ENCODE measurements around the gene CHAT. TPM values are rescaled to one million over a fixed set of nuclear protein-coding genes. Genes with fewer than 3 reads are reported as not detected.

Gene CHAT
- total RNA-seq, 1 experiment from 2014 or later, result not detected

- Histone ChIP-seq H2AFZ (ENCODE audit: low read length) (no peak overlapping the region), H2AK5ac (ENCODE audit: insufficient read length, low read length) (no peak overlapping the region), H3K27ac (ENCODE audit: insufficient read length, low read depth, low read length) (no peak overlapping the region), H3T11ph (ENCODE audit: low read length) (no peak overlapping the region), H3K14ac (ENCODE audit: insufficient read depth, low read length) (no peak overlapping the region), H3K18ac (ENCODE audit: insufficient read length, low read depth, low read length) (no peak overlapping the region), H3K23me2 (ENCODE audit: insufficient read length, low read depth, low read length, poor library complexity, severe bottlenecking) (no peaks in the 10 kb centered on the region), H3K4me2 (ENCODE audit: insufficient read depth, insufficient read length, low read length) (no peak overlapping the region), H3K79me2 (ENCODE audit: insufficient read depth, low read length) (no peaks in the 10 kb centered on the region), H3K4ac (ENCODE audit: low read depth, low read length) (no peak overlapping the region), H3K27me3 (ENCODE audit: insufficient read depth, low read length) (no peaks in the 10 kb centered on the region; the same call in 1 of the 2 replicates), H3K9ac (ENCODE audit: extremely low read depth, insufficient read length, low read length) (no peak overlapping the region), H3K23ac (ENCODE audit: insufficient read length, low read depth, low read length) (no peak overlapping the region), H4K20me1 (ENCODE audit: control insufficient read depth, insufficient read depth, insufficient read length) (no peaks in the 10 kb centered on the region), H2BK15ac (ENCODE audit: low read depth, low read length) (no peak overlapping the region), H3K9me3 (ENCODE audit: control insufficient read depth, low read depth, low read length) (no peaks in the 10 kb centered on the region), H4K91ac (ENCODE audit: insufficient read length, low read depth, low read length) (no peak overlapping the region), H3K56ac (ENCODE audit: insufficient read length, low read depth, low read length) (no peak overlapping the region), H4K8ac (replicated peaks; ENCODE audit: insufficient read length, low read depth, low read length) (no peak overlapping the region), H2BK20ac (ENCODE audit: low read depth, low read length, poor library complexity, severe bottlenecking) (no peak overlapping the region), H4K5ac (ENCODE audit: insufficient read length, low read depth, low read length) (no peak overlapping the region), H2BK5ac (ENCODE audit: insufficient read length, low read length) (no peak overlapping the region), H3K79me1 (ENCODE audit: insufficient read depth, low read depth, low read length, poor library complexity, severe bottlenecking) (no peaks in the 10 kb centered on the region), H3K4me1 (ENCODE audit: insufficient read depth, low read length) (no peaks in the 10 kb centered on the region), H2BK12ac (ENCODE audit: insufficient read length, low read depth, low read length) (no peak overlapping the region), H2BK120ac (ENCODE audit: low read depth, low read length, poor library complexity, severe bottlenecking) (no peak overlapping the region)
- TF ChIP-seq CTCF (conservative IDR thresholded peaks at IDR 0.05), result peak; percentile 30; the same call in 2 of the 3 replicates
- Mint-ChIP-seq H3K9me3 (no peaks in the 10 kb centered on the region), H3K4me1 (peaks cover 9 to 13% of the 10 kb centered on the region in 2 experiments), H3K36me3 (ENCODE audit: insufficient read depth in 1 of 3, low read depth in 3 of 3) (no peaks in the 10 kb centered on the region), H3K4me3 (no peak overlapping the region; a peak in 1 of 5 replicates), H3K27ac (peak overlapping the region in 1 of 3 experiments; percentile 83; a peak in 1 of 7 replicates), H3K27me3 (ENCODE audit: low read depth) (peaks cover 61% of the 10 kb centered on the region)
- no CpG with 5 or more reads among the region's 17 CpGs for WGBS (ENCODE audit: extremely low coverage, insufficient read length, low lambda C conversion rate)
- peak; percentile 59 for DNase-seq
These were observed 35.5 kb downstream of the CHAT start for GRCh38 chr10:49649294-49649693.
